ENCODE data around the gene A2ML1. TPM values are rescaled to one million over a fixed set of nuclear protein-coding genes. Genes with fewer than 3 reads are reported as not detected.
"Not testable (repeated sequence)": the region's sequence is repeated elsewhere in the genome, so short reads cannot be mapped to it uniquely, and the experiment has no call there.

A2ML1 gene
- total RNA-seq, 1 donor from 2014 or later = 3.8 TPM

GRCh38 chr12:8849876-8850275 is 27.5 kb downstream of the A2ML1 start:
- Mint-ChIP-seq H3K36me3 (peaks cover 18% of the 10 kb centered on the region), H3K27ac (no peak overlapping the region), H3K27me3 (no peaks in the 10 kb centered on the region), H3K4me3 (no peak overlapping the region), H3K9me3 (no peaks in the 10 kb centered on the region), H3K4me1 (ENCODE audit: unreplicated experiment) (no peaks in the 10 kb centered on the region)
- no peak for DNase-seq (ENCODE audit: extremely low spot score, unreplicated experiment)
- no peak for TF ChIP-seq CTCF (conservative IDR thresholded peaks at IDR 0.05)

GRCh38 chr12:8852119-8852518 is 29.7 kb downstream of the A2ML1 start:
- Mint-ChIP-seq H3K4me1 (ENCODE audit: unreplicated experiment) (no peaks in the 10 kb centered on the region), H3K9me3 (no peaks in the 10 kb centered on the region), H3K4me3 (no peak overlapping the region), H3K27ac (no peak overlapping the region), H3K27me3 (no peaks in the 10 kb centered on the region), H3K36me3 (peaks cover 14% of the 10 kb centered on the region)
- no peak for TF ChIP-seq CTCF (conservative IDR thresholded peaks at IDR 0.05)
- DNase-seq (ENCODE audit: extremely low spot score, unreplicated experiment) = no peak

- Mint-ChIP-seq H3K9me3 (no peaks in the 10 kb centered on the region), H3K27ac (no peak overlapping the region), H3K4me1 (ENCODE audit: unreplicated experiment) (no peaks in the 10 kb centered on the region), H3K36me3 (peaks cover 13% of the 10 kb centered on the region), H3K27me3 (no peaks in the 10 kb centered on the region), H3K4me3 (no peak overlapping the region)
- no peak for TF ChIP-seq CTCF (conservative IDR thresholded peaks at IDR 0.05)
- DNase-seq (ENCODE audit: extremely low spot score, unreplicated experiment) = no peak
These were observed 33.5 kb downstream of the A2ML1 start for GRCh38 chr12:8855891-8856290.

GRCh38 chr12:8859448-8859847 is 37.0 kb downstream of the A2ML1 start:
- H3K27ac Mint-ChIP-seq; H3K4me1 Mint-ChIP-seq (ENCODE audit: unreplicated experiment); DNase-seq (ENCODE audit: extremely low spot score, unreplicated experiment); H3K4me3 Mint-ChIP-seq; H3K36me3 Mint-ChIP-seq; H3K9me3 Mint-ChIP-seq; H3K27me3 Mint-ChIP-seq: not testable (repeated sequence)

- DNase-seq (ENCODE audit: extremely low spot score, unreplicated experiment) = no peak
- H3K27ac Mint-ChIP-seq = no peak overlapping the region
- no peaks in the 10 kb centered on the region for H3K27me3 Mint-ChIP-seq
- peak; percentile 75 for TF ChIP-seq CTCF (conservative IDR thresholded peaks at IDR 0.05)
- H3K4me3 Mint-ChIP-seq = no peak overlapping the region
- H3K4me1 Mint-ChIP-seq (ENCODE audit: unreplicated experiment) = no peaks in the 10 kb centered on the region
- H3K36me3 Mint-ChIP-seq = peaks cover 3% of the 10 kb centered on the region
- no peaks in the 10 kb centered on the region for H3K9me3 Mint-ChIP-seq
These were observed 37.9 kb downstream of the A2ML1 start for GRCh38 chr12:8860165-8860961.

GRCh38 chr12:8866429-8866828 is 44.0 kb downstream of the A2ML1 start:
- TF ChIP-seq CTCF (conservative IDR thresholded peaks at IDR 0.05) = no peak
- no peaks in the 10 kb centered on the region for H3K27me3 Mint-ChIP-seq
- no peak overlapping the region for H3K27ac Mint-ChIP-seq
- H3K4me3 Mint-ChIP-seq = no peak overlapping the region
- H3K9me3 Mint-ChIP-seq = no peaks in the 10 kb centered on the region
- H3K4me1 Mint-ChIP-seq (ENCODE audit: unreplicated experiment) = no peaks in the 10 kb centered on the region
- DNase-seq (ENCODE audit: extremely low spot score, unreplicated experiment) = no peak
- peaks cover 13% of the 10 kb centered on the region for H3K36me3 Mint-ChIP-seq

All from type B pancreatic cell (in vitro differentiated cells).